ACHN (cell line): ENCODE data around the gene FLRT1.

Experiments
- DNase-seq: peaks from one replicate; pipeline ENCODE4 v3.0.0-alpha.2; 2015
- in situ Hi-C: cut with HindIII; loops from 2 replicates; pipeline ENCODE4 v1.10.0; 2017; ENCODE audit warnings: low sequenced_read_pairs, low pct_ligation_motif_present, low pct_unique_long_range_greater_than_20kb

Gene FLRT1

DNA sequence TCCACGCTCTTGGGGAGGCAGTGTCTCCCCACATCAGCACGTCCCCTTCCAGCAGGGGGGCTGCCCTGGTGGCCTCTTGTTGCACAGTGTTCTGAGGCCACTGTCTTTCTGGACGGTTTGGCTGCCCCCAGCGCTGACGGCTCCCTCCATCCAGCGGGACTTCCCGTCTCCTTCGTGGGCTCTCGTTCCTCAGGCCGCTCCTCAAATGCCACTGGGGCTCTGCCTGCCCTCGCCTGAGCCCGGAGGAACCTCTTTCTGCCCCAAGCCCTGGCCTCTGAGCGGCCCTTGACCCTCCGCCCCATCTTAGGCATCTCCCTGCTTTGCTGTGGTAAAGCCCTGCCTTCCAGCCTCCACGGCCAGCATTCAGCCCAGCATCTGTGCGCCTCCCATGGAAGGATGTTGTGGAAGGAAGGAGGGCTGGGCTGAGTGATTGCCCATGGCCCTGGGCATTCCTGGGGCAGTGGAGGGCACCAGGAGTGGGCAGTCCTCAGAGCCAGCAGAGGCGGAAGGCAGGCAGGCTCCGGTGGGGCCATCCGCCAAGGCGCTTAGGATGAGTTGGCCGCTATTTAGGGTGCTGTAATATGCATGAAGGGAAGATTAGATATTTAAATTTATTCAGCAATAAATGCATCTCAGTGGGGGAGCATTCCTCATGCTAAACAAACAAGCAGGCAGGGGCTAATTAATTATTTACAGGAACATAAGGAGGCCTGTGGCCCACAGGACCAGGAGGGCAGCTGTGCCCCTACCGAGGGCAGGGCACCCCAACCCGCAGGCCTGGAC, 31.7 kb upstream of the FLRT1 start:
- DNase-seq: peak; percentile 31
- in situ Hi-C loops: no loop called here

DNA sequence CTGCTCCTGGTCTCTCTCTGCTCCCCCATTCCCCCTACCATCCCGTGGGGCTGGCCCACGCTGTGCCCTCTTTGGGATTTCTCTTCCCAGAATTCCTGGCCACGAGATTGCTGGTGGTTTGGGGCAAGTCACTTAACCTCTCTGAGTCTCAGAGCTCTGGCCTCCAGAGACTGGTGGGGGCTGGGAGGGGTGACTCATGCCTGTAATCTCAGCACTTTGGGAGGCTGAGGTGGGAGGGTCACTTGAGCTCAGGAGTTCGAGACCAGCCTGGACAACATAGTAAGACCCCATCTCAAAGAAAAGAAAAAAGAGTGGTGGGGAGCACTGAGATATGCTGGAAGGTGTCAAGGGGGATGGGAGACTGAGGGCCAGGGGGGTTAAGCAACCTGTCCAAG, 31.1 kb upstream of the FLRT1 start:
- peak; percentile 21 for DNase-seq
- in situ Hi-C loops: no loop called here

DNA sequence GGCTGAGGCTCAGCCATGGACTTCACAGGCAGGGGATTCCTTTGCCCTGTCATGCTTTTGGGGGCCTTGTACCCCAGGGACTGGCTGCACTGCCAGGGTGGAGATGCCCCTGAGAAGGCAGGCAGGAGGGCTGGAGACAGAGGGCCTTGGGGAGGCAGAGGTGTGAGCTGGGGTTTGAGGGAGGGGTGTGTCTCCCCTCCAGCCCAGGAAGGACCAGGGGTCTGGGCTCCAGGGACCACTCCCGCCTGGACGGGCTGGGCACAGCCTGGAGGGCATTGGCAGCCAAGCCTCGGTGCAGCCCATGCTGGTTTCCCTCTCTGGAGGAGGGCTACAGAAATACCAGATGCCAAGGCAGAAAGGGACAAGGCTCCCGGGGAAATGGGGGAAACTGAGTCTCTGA, 30.0 kb upstream of the FLRT1 start:
- DNase-seq: no peak
- in situ Hi-C loops: no loop called here

DNA sequence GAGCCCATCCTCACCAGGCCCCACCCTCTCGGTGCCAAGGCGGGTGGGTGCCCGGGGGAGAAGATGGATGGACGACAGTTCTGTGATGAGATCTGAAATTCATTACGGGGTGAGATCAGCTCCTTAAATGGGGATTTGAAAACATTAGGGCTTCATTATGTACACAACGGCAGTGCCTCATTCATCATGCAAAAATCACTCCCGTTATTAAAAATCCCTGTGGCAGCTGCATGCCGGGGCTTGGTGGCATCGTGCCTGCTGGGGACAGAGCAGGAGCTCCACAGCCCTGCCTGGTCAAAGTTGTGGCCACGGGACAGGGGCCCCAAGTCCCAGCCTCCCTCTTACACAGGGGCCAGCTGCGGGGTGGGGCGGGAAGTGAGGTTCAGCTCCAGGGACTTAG, 29.3 kb upstream of the FLRT1 start:
- in situ Hi-C loops: no loop called here

DNA sequence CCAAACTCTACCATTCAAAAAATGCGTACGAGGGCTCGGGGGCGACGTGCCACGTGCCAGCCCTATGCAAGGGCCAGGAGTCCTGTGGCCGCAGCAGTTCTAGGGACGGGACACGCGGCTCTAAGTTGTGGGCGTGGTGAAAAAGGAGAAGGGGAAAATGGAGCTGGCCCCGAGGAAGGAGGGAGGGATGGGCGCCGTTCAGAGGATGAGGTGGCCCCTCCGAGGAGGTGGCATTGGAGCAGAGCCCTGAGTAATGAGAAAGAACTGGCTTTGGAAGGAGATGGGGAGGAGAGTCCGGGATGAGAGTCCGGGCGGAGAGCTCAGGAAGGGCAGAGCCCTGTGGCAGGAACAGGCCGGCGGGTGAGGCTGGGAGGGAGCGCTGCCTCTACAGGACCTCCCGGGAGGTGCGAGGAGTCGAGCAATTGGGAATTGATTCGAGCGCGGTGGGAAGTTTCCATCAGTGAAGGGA, 28.5 kb upstream of the FLRT1 start:
- peak; percentile 58 for DNase-seq

More for the DNA sequence above, 29.3 kb upstream of the FLRT1 start:
- DNase-seq: no peak

DNA sequence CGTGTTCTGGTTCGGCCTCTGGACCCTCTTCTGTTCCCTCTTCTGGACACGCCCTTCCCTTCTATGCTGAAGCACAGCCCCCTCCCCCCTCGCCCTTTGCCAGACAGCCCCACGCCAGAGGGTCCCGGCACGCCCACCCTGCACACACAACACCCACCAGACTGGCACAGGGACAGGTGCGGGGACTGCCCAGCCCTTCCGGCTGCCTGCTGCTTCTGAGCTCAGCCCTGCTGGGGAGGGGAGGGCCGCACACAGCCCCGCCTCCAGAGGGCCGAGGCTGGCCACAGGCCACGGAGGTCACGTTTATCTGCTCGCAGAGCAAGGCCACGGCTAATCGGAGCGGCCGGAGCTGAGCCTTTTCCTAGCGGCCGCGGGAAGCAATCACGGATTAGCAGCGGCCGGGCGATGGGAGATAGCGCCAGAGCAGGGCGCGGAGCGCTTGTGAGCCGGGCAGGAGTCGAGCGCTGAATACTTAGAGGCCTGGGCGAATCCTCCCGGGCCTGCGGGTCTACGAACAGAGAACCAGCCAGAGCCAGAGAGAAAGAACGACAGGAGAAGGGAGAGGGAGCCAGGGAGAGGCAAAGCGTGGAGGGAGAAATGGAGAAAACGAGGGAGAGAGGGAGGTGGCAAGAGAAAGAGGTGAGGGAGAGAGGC, 28.0 kb upstream of the FLRT1 start:
- in situ Hi-C loops: no loop called here
- peak; percentile 79 for DNase-seq

More for the DNA sequence above, 28.5 kb upstream of the FLRT1 start:
- in situ Hi-C loops: no loop called here

DNA sequence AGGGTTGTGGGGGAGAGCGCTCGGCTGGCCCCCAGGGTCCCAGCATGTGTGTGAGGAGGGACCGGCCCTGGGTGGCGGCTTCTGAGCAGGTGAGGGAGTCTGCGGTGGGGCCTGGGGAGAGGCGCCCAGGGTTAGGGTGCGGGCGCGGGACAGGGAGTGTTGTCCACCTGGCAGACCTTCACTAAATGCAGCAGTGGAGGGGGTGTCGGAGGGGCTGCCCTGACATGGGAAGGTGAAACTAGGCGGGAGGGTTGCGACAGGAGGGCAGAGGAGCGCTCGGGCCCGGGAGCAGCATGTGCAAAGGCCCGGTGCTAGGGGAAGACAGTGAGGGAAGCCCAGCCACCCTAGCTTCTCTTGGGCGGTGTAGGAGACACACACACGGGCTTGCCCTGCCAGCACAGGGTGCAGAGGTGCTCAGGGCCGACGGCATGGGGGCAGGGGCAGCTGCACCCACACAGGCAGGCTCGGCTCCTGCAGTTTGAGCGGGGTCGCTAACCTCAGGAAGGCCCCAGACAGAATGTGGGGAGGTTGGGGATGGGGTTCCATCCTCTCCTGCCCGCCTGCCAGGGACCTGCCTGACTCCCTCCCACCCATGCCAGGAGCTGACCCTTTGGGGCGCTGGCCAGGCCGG, 27.3 kb upstream of the FLRT1 start:
- in situ Hi-C loops: no loop called here
- no peak for DNase-seq

DNA sequence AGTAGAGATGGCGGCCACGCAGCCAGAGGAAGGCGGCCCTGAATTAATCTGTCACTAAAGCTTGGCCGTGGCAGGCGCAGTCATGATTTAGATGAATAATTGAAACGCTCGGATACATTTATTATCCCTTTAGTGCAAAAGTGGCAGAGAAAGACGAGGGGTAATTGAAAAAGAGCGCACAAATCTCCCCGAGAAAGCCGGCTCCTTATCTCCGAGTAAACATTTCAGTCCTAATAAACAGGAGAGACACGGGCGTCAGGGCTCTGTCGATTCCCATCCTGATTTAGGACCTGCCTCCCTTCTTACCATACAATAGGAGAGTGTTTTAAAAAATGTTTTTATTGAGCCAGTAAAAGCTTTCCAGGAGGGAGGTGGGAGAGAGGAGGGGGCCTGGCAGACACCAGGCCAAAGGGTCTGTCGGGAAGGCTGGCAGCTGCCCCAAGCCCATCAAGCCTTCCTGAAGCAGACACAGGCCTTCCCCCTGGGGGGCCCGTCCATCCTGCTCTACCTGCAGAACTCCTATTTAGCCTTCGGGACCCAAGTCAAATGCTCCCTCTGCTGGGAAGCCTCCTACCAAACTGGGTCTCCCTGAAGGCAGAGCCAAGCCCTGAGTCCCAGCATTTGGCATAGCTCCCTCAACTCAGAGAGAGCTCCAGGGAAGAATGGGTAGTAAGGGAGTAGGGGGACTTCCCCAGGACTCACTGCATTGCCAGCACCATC, 26.7 kb upstream of the FLRT1 start:
- in situ Hi-C loops: no loop called here
- DNase-seq: no peak

DNA sequence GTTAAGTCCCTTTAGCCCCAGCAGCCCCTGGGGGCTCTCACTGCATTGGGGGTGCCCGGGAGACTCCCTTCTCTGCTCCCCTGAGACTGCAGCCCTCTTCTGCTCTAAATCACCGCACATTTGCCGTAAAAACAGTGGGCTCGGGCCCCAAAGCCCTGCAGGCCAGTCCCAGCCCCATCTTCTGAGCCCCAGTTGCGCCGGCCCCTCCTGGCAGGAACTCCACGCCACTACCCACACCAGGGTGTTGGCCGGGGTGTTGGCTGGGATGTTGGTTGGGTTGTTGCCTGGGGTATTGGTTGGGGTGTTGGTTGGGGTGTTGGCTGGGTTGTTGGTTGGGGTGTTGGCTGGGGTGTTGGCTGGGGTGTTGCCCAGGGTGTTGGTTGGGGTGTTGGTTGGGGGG, 26.0 kb upstream of the FLRT1 start:
- no peak for DNase-seq
- in situ Hi-C loops: no loop called here

DNA sequence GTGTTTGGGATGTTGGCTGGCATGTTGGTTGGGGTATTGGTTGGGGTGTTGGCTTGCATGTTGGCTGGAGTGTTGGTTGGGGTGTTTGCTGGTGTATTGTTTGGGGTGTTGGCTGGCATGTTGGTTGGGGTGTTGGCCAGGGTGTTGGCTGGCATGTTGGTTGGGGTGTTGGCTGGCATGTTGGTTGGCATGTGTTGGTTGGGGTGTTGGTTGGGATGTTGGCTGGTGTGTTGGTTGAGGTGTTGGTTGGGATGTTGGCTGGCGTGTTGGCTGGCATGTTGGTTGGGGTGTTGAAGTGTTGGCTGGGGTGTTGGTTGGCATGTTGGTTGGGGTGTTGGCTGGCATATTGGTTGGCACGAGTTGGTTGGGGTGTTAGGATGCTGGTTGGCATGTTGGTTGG, 24.9 kb upstream of the FLRT1 start:
- in situ Hi-C loops: no loop called here
- no peak for DNase-seq

DNA sequence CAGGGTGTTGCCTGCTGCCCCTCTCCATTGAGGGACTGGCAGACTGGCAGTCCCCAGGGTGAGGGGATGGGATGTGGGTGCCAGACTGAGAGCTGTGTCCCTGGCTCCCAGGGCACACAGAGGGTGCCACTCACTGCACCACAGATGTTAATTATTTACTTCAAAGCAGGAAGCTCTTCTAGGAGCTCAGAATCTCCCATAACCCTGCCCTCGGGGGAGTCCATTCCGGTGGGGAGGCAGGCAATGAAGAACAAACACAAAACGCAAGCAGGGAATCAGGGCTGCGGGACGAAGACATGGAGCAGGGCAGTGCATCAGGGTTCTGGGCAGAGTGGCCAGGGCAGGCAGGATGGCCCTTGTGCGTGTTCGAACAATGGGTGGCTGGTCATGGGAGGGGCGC, 24.4 kb upstream of the FLRT1 start:
- no peak for DNase-seq
- in situ Hi-C loops: no loop called here

DNA sequence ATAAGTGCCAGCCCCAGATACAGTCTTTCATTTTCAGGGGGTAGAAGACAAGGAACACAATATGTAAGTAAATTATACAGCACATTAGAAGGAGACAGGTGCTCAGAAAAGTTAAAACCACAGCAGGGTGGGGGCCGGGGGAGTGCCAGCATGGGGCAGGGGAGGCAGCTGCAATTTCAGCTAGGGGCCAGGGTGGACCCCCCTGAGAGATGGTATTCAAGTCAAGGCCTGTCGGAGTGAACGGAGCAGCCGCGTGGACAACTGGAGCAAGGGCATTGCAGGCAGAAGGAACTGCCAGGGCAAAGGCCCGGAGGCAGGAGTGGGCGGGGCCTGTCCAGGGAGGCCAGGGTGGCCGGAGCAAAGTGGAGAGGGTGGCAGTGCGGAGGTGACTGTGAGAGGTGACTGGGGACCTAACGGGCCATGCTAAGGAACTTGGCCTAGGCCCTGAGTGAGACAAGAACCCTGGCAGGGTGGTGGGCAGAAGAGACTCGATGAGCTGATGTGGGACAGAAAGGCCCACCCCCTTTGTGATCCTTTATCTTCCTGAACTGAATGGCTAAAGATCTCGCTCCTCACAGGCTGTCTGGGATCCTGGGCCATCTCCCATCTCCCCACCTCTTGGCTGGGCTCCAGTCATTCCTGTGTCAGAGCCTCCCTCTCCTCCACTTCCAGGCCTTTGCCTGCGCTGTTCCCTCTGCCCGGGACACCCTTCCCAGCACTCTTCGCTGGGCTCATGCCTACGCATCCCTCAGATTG, 22.4 kb upstream of the FLRT1 start:
- DNase-seq: no peak
- in situ Hi-C loops: no loop called here

DNA sequence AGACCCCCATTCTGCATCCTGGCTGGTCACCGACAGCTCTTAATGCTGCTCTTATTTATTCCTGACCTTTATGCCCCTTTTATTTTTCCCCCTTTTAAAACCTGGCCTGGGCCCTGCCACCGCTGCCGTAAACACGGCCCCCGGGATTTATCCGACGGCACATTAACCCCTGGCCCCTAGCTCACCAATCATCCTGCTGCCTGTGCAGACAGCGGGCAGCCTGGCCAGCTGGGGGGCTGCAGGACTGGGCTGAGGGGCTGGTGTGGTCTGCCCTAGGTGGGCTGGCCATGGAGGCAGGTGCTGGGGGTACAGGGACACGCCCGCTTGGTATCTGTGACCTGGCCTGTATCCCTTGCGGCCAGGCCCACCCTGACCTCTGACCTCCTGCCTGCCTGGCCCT, 21.4 kb upstream of the FLRT1 start:
- no peak for DNase-seq
- in situ Hi-C loops: no loop called here

DNA sequence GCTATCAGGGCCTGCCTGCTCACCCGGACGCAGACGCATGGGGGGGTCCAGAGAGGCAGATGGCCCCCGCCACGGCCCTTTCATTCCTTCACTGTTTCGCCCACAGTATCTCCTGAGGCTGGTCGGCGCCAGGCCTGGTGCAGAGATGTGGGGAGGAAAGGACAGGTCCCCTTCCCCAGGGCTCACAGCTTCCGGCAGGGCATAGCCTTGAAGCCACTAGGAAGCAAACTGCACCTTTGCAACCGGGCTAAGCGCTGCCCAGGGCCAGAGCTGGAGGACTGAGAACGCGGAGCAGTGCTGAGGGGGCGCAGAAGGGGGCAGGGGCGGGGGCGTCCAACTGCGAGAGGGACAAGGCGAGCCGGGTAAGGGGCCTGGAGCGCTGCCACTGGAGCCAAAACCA, 20.2 kb upstream of the FLRT1 start:
- no peak for DNase-seq
- in situ Hi-C loops: no loop called here

DNA sequence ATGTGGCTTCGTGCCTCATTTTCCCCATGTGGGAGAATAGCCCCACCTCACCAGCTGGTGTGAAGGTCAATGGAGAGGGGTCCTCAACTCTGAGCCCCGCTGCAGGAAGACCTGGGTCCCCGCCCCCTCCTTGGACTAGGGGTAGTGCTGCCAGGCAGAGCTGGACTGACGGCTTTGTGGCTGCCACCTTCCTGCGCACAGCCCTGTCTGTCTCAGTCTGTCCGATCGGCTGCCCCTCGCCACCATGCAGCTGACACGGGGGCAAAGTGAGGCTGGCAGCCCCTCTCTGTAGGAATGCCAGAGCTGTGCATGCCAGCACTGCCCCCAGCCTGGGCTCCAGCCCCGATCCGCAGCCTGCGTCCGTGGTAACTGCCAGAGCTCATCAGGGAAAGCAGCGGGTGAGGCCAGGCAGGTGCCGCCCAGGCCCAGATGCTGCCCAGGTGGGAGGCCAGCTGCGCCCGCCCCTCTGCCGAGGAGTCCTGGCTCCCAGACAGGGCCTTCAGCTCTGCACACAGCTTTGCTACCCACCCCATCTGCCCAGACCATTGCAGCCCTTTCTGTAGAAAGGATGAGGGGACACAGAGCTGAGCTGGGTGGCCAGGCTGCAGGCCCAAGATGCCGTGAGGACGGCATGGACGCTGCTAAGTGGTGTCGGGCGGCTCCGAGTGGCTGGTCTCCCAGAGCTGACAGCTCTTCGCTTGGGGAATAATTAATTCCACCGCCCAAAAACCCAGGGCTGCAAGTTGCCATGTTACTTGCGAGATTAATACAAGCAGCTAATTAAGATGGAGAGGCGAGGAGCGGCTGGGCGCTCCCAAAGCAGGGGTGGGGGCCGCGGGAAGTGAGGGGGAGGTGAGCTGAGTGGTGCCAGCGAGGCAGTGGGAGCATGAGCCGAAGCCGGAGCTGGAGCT, 19.5 kb upstream of the FLRT1 start:
- no peak for DNase-seq
- in situ Hi-C loops: no loop called here

DNA sequence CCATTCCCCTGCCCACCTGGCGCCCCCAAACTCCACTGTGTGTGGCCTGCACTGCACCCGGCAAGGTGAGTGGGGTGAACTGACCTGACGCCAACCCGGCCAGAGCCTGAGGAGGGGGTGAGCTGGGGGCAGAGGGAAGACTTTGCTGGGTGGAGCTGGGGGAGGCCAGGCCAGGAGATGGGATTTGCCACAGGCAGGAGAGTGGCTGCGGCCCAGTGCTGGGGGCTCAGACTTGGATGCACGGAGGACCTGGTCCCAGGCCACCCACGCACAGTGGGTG, 17.8 kb upstream of the FLRT1 start:
- DNase-seq: no peak
- in situ Hi-C loops: no loop called here

DNA sequence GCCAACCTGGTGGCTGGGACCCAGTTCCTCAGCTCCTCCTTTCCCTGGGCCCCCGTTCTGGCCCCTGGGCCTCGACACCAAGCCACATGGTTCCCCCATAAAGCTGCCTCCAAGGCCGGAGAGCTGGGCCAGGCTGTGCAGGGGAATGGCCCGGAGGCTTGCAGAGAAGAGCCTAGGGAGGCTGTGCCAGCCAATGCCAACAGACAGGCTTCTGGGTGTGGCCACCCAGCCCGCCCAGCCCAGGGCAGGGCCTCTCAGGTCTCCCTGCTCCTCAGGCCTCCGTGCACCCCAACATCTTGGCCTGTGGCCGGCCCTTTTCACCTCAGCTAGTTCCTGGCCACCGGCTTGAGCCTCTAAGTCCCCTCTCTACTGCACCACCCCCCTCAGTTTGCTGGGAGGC, 17.4 kb upstream of the FLRT1 start:
- in situ Hi-C loops: no loop called here
- DNase-seq: no peak
